Nephron (organoid): ENCODE measurements around the gene ARL13B.
"Not testable (repeated sequence)": the region's sequence is repeated elsewhere in the genome, so short reads cannot be mapped to it uniquely, and the experiment has no call there.

ENCODE experiments used
- H3K27ac Mint-ChIP-seq, 3 experiments: 2 replicates each; pipeline ENCODE4 v1.8.0; 2020; ENCODE audit warnings: mixed read lengths in 3 of 3, mild to moderate bottlenecking in 2 of 3, moderate library complexity in 1 of 3
- H3K27me3 Mint-ChIP-seq: 2 replicates; pipeline ENCODE4 v1.8.0; 2021; ENCODE audit warnings: low read depth, mild to moderate bottlenecking, moderate library complexity, mixed read lengths
- H3K36me3 Mint-ChIP-seq: 2 replicates; pipeline ENCODE4 v1.8.0; 2020; ENCODE audit warnings: low read depth, mixed read lengths
- H3K4me1 Mint-ChIP-seq: 2 replicates; pipeline ENCODE4 v1.8.0; 2020; ENCODE audit warnings: mixed read lengths
- H3K4me3 Mint-ChIP-seq, 3 experiments: 2 replicates each; pipeline ENCODE4 v1.8.0; 2020; ENCODE audit warnings: mild to moderate bottlenecking in 3 of 3, mixed read lengths in 3 of 3, moderate library complexity in 2 of 3
- H3K9me3 Mint-ChIP-seq: 2 replicates; pipeline ENCODE4 v1.8.0; 2020; ENCODE audit warnings: mixed read lengths
- CTCF ChIP-seq, 3 experiments: fragments of 200-600 bp; sonication (generic); IDR thresholded peaks; one replicate each; pipeline ENCODE4 v1.5.0; 2021; ENCODE audit warnings: antibody characterized with exemption in 3 of 3; ENCODE audit not compliant: unreplicated experiment in 3 of 3

ARL13B gene

GRCh38 chr3:94071713-94072284 lies 91.8 kb downstream of the ARL13B start:
- TF ChIP-seq CTCF (IDR thresholded peaks at IDR 0.05; ENCODE audit: unreplicated experiment in 3 of 3) = no peak
- Mint-ChIP-seq H3K4me1 (peaks cover 2% of the 10 kb centered on the region), H3K27me3 (no peaks in the 10 kb centered on the region), H3K9me3 (peaks cover 15% of the 10 kb centered on the region), H3K4me3 (no peak overlapping the region), H3K27ac (no peak overlapping the region), H3K36me3 (peaks cover 70% of the 10 kb centered on the region)

- Mint-ChIP-seq H3K27ac (no peak overlapping the region), H3K4me1 (no peaks in the 10 kb centered on the region), H3K9me3 (peaks cover 15% of the 10 kb centered on the region), H3K36me3 (peaks cover 79% of the 10 kb centered on the region), H3K27me3 (no peaks in the 10 kb centered on the region), H3K4me3 (no peak overlapping the region)
- TF ChIP-seq CTCF (IDR thresholded peaks at IDR 0.05; ENCODE audit: unreplicated experiment in 3 of 3) = no peak
Observed at GRCh38 chr3:94076055-94076454, 96.1 kb downstream of the ARL13B start.

DNA sequence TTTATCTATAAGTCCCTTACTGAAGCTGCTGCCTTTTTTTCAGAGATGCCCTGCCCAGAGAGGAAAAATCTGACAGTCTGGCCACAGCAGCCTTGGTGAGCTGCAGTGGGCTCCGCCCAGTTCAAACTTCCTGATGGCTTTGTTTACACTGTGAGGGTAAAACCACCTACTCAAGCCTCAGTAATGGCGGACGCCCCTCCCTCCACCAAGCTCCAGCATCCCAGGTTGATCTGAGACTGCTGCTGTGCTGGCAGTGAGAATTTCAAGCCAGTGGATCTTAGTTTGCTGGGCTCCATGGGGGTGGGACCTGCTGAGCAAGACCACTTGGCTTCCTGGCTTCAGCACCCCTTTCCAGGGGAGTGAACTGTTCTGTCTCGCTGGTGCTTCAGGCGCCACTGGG lies 100.6 kb downstream of the ARL13B start:
- H3K36me3 Mint-ChIP-seq = peaks cover 48% of the 10 kb centered on the region
- not testable (repeated sequence) for H3K4me1 Mint-ChIP-seq, H3K4me3 Mint-ChIP-seq, H3K9me3 Mint-ChIP-seq, H3K27ac Mint-ChIP-seq, H3K27me3 Mint-ChIP-seq

DNA sequence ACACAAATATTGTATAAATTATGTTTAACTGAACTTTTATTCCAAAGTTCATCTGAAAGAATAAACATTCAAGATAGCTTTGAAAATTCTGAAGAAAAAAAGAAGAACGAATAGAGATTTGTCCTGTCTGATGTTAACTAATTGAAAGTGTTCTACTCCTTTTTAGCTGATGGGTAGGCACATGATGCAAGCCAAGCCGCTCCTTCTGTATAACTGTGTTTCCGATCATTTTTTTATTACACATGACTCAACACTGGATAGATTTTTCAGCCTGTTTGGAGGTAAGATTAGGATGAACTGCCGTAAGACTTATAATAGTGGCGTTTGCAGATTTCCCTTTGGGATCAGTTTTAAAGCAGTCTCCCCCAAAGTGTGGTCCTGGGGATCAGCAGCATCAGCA lies 101.9 kb downstream of the ARL13B start:
- no peaks in the 10 kb centered on the region for H3K4me1 Mint-ChIP-seq
- no peaks in the 10 kb centered on the region for H3K27me3 Mint-ChIP-seq
- no peak overlapping the region for H3K4me3 Mint-ChIP-seq
- H3K36me3 Mint-ChIP-seq = peaks cover 39% of the 10 kb centered on the region
- no peak for TF ChIP-seq CTCF (IDR thresholded peaks at IDR 0.05; ENCODE audit: unreplicated experiment in 3 of 3)
- no peak overlapping the region for H3K27ac Mint-ChIP-seq
- no peaks in the 10 kb centered on the region for H3K9me3 Mint-ChIP-seq

DNA sequence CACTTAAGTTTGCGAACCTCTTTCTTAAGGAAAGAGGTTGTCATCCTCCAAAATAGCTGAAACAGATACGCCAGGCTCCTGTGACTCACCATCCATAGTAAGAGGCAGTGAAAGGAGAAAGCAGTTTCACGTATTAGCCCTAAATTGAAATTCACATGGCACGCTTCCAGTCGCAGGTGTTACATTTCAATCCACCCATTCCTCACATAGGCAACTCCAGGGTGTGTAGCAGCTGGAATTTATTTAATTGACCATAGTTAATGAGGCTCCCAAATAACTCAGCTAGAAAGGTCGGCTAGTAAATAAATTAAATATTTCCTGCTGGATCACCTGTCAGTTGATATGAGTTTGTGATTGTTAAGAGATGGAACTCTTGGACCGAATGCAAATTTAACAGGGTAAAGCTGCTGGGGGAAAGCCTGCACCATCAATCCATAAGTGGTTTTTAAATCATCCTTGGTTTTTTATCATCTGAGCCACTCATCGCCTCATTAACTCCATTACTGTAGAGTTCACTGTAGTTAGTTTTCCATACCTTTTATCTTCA lies 102.5 kb downstream of the ARL13B start:
- Mint-ChIP-seq H3K27me3 (no peaks in the 10 kb centered on the region), H3K4me3 (no peak overlapping the region), H3K27ac (no peak overlapping the region), H3K9me3 (no peaks in the 10 kb centered on the region), H3K36me3 (peaks cover 34% of the 10 kb centered on the region), H3K4me1 (no peaks in the 10 kb centered on the region)
- no peak for TF ChIP-seq CTCF (IDR thresholded peaks at IDR 0.05; ENCODE audit: unreplicated experiment in 3 of 3)

DNA sequence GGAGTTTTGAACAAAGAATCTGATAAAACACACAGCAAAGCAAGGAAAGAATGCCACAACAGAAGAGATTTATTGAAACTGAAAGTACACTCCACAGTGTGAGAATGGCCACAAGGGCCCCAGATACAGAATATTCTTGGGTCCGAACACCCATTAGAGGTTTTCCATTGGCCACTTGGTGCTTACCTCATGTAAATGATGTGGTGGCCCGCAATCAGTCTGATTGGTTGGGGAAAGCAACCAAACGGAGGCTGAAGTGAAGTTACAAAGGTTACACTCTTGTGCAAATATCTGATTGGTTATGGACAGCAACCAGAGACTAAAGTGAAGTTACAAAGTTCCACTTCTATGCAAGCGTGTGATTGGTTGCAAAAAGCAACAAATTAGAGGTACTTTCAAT lies 103.3 kb downstream of the ARL13B start:
- no peak overlapping the region for H3K27ac Mint-ChIP-seq
- H3K9me3 Mint-ChIP-seq = no peaks in the 10 kb centered on the region
- no peaks in the 10 kb centered on the region for H3K27me3 Mint-ChIP-seq
- no peaks in the 10 kb centered on the region for H3K4me1 Mint-ChIP-seq
- TF ChIP-seq CTCF (IDR thresholded peaks at IDR 0.05; ENCODE audit: unreplicated experiment in 3 of 3) = no peak
- peaks cover 31% of the 10 kb centered on the region for H3K36me3 Mint-ChIP-seq
- no peak overlapping the region for H3K4me3 Mint-ChIP-seq
